BJ (cell line): ENCODE measurements around the gene RBX1. TPM values are rescaled to one million over a fixed set of nuclear protein-coding genes. Genes with fewer than 3 reads are reported as not detected.
A peak's percentile ranks its signal among the peaks of the same experiment; 100 is the strongest.

ENCODE experiments used
- CTCF ChIA-PET: fragments of 350-600 bp; formaldehyde crosslinking; extraction: SDS; loops from one replicate; lab custom pipeline; 2021; ENCODE audit warnings: antibody characterized with exemption, inconsistent platforms; lab: Yijun Ruan, JAX
- POLR2A ChIA-PET: fragments of 300-600 bp; sonication (Branson Sonifier 250); formaldehyde crosslinking; extraction: SDS; loops from one replicate; lab custom pipeline; 2021; ENCODE audit warnings: antibody characterized with exemption; lab: Charles Lee
- DNase-seq: peaks from one replicate; pipeline ENCODE4 v3.0.0-alpha.2; 2011; ENCODE audit warnings: low read depth
- H3K27me3 ChIP-seq: 2 replicates; pipeline ENCODE4 v1.6.0; 2011; ENCODE audit warnings: low read length; ENCODE audit not compliant: control insufficient read depth, insufficient read depth
- H3K36me3 ChIP-seq: 2 replicates; pipeline ENCODE4 v1.5.1; 2011; ENCODE audit warnings: low read length; ENCODE audit not compliant: control insufficient read depth, insufficient read depth
- H3K4me3 ChIP-seq: 2 replicates; pipeline ENCODE4 v1.5.1; 2011; ENCODE audit warnings: low read depth, mild to moderate bottlenecking, control low read depth, low read length
- polyA plus RNA-seq: library from polyadenylated mRNA; depleted of rRNA; stranded (reverse); fragments of >200 nt; gene quantifications from 2 replicates; pipeline ENCODE4 v1.2.3, GENCODE V29; 2011; rRNA removed
- small RNA-seq: library from RNA; depleted of rRNA; stranded (forward); fragments of <200 nt; gene quantifications from one replicate; pipeline ENCODE3, GENCODE V24; 2012; ENCODE audit warnings: low replicate concordance, low read depth; ENCODE audit not compliant: insufficient read length
- TF ChIP-seq, protein P1 (sequence below): IDR thresholded peaks from 2 replicates; pipeline ENCODE4 v1.5.1; 2011; ENCODE audit warnings: low read depth, mild to moderate bottlenecking, control low read depth, inconsistent platforms, low read length, moderate library complexity; ENCODE audit not compliant: insufficient read depth

RBX1 gene
- polyA plus RNA-seq, 1 experiment: 87.0 TPM

DNA sequence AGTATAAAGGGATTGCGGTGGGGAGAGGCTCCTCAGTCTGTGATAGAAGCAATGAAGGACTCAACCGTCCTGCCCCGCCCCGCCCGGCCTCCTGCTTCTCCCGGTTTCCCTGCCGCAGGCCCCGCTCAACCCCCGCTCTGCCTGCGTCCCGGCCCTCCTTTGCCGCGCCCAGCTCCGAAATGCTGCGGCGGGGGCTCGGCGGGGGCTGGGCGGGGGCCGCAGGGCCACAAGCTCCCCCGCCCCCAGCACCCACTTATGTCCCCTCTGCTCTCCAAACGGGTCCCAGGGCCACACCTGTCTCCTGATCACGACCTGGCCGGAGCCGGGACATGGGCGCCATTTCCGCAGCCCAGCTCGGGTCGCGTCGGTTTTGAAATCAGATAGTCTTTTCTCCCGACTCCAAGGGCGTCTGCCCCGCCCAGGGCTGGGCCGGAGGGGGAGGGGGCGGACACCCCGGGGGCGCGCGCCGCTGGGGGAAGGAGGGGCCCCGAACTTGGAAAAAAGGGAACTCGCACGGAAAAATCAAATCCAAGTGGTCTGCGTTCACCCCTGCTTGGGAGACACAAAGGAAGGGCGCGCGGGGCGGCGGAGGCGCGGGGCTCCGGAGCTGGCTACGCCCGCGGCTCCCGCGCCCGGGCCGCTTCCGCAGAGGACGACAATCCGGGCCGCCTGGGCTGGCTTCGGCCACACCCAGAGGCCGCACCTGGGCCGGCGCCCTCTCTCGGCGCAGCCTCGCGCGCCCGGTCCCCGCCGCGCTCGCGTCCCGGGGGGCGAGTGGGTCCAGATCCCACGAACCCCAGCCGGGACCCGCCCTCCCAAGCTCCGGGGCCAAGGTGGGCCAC, 70.7 kb downstream of the RBX1 start:
- H3K4me3 ChIP-seq: peak overlapping the region; percentile 62
- no peaks in the 10 kb centered on the region for H3K27me3 ChIP-seq
- ChIA-PET CTCF (interaction anchor here (0.8 to 1.1 kb wide), 2 partner anchors 11 to 98 kb away, joined by 3 read pairs; no protein-coding TSS in a partner anchor), POLR2A (interaction anchor here (0.6 to 0.7 kb wide), 3 partner anchors 30 to 1703 kb away, joined by 3 to 9 read pairs (median 3); no protein-coding TSS in a partner anchor)
- TF ChIP-seq, protein P1, sequence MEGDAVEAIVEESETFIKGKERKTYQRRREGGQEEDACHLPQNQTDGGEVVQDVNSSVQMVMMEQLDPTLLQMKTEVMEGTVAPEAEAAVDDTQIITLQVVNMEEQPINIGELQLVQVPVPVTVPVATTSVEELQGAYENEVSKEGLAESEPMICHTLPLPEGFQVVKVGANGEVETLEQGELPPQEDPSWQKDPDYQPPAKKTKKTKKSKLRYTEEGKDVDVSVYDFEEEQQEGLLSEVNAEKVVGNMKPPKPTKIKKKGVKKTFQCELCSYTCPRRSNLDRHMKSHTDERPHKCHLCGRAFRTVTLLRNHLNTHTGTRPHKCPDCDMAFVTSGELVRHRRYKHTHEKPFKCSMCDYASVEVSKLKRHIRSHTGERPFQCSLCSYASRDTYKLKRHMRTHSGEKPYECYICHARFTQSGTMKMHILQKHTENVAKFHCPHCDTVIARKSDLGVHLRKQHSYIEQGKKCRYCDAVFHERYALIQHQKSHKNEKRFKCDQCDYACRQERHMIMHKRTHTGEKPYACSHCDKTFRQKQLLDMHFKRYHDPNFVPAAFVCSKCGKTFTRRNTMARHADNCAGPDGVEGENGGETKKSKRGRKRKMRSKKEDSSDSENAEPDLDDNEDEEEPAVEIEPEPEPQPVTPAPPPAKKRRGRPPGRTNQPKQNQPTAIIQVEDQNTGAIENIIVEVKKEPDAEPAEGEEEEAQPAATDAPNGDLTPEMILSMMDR: no peak
- no peak for DNase-seq
- H3K36me3 ChIP-seq: no peaks in the 10 kb centered on the region

GRCh38 chr22:41022470-41023298, 71.5 kb downstream of the RBX1 start:
- ChIA-PET CTCF (interaction anchor here (0.8 to 1.2 kb wide), 3 partner anchors 11 to 99 kb away, joined by 3 read pairs; partner anchors contain the start of gene EP300), POLR2A (interaction anchor here (0.7 kb wide), 1 partner anchor 30 kb away, joined by 3 read pairs; no protein-coding TSS in a partner anchor)
- TF ChIP-seq, protein P1: no peak
- H3K27me3 ChIP-seq: no peaks in the 10 kb centered on the region
- no peaks in the 10 kb centered on the region for H3K36me3 ChIP-seq
- no peak for DNase-seq
- peak overlapping the region; percentile 62 for H3K4me3 ChIP-seq

Small RNA genes lying within 50 kb of the gene (small RNA-seq; reads per million reads assigned to genes)
- not detected for gene RF00017
- not detected for gene RNU6-379P

Other genes starting within 250 kb of the RBX1 start
- gene SLC25A17, start 132.0 kb upstream of the RBX1 start, polyA plus RNA-seq: 16.7 and 26.0 TPM in 2 replicates
- gene ST13, start 94.7 kb upstream of the RBX1 start, polyA plus RNA-seq: 90.7 and 145 TPM in 2 replicates
- gene XPNPEP3, start 94.2 kb upstream of the RBX1 start, polyA plus RNA-seq: 21.9 and 25.8 TPM in 2 replicates
- gene DNAJB7, start 89.3 kb upstream of the RBX1 start, polyA plus RNA-seq: not detected in 2 replicates
- gene EP300, start 141.2 kb downstream of the RBX1 start, polyA plus RNA-seq: 11.2 and 13.0 TPM in 2 replicates